Activated T-helper 2 cell treated with anti-CD3 and anti-CD28 coated beads, Interferon-gamma antibody, Interleukin-2, Interleukin-4, amounts not matched to agents 10 μg/mL and 5 μg/mL and 100 μg/mL, durations not matched to agents 14 hours and 24 hours and 36 hours (primary cell): ENCODE data around the gene SDHC. TPM values are rescaled to one million over a fixed set of nuclear protein-coding genes. Genes with fewer than 3 reads are reported as not detected.
"Not testable (repeated sequence)": the region's sequence is repeated elsewhere in the genome, so short reads cannot be mapped to it uniquely, and the experiment has no call there.

ENCODE experiments used
- DNase-seq: peaks from one replicate; pipeline ENCODE4 v3.0.0; 2021; ENCODE audit warnings: low spot score
- H3K27ac Mint-ChIP-seq: one replicate; pipeline ENCODE4 v1.8.0; 2021; ENCODE audit warnings: mixed read lengths
- H3K27me3 Mint-ChIP-seq: one replicate; pipeline ENCODE4 v1.8.0; 2021; ENCODE audit warnings: low read depth, mixed read lengths
- H3K36me3 Mint-ChIP-seq: one replicate; pipeline ENCODE4 v1.8.0; 2021; ENCODE audit warnings: low read depth, mixed read lengths
- H3K4me1 Mint-ChIP-seq: one replicate; pipeline ENCODE4 v1.8.0; 2021; ENCODE audit warnings: low read depth, mixed read lengths
- H3K4me3 Mint-ChIP-seq: one replicate; pipeline ENCODE4 v1.8.0; 2021; ENCODE audit warnings: low read depth, mild to moderate bottlenecking, moderate library complexity, mixed read lengths
- H3K9me3 Mint-ChIP-seq: one replicate; pipeline ENCODE4 v1.8.0; 2021; ENCODE audit warnings: mixed read lengths
- intact Hi-C: fragments of 100-400 bp; cut with micrococcal nuclease; formaldehyde crosslinking; loops from one replicate; pipeline ENCODE4 v1.15.1; 2023
- total RNA-seq: library from RNA; stranded (reverse); gene quantifications from 2 replicates; pipeline ENCODE4 v1.2.3, GENCODE V29; 2022

Gene SDHC
- total RNA-seq, 1 donor from 2014 or later = 186 TPM

DNA sequence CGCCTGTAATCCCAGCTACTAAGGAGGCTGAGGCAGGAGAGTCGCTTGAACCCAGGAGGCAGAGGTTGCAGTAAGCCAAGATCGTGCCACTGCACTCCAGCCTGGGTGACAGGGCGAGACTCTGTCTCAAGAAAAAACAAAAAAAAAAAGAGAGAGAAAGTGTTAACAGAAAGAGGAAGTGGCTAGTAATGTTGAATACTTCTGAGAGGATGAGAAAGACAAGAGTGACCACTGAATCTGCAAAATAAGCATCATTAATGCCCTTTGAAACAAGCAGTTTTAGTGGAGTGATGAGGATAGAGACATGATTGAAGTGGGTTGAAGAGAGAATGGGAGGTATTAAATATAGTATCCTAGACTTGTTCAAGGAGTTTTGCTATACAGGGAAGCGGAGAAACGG, 16.1 kb upstream of the SDHC start:
- intact Hi-C loops = no loop called here
- no peaks in the 10 kb centered on the region for H3K27me3 Mint-ChIP-seq
- H3K4me3 Mint-ChIP-seq = no peak overlapping the region
- no peaks in the 10 kb centered on the region for H3K9me3 Mint-ChIP-seq
- no peak overlapping the region for H3K27ac Mint-ChIP-seq
- no peak for DNase-seq
- H3K4me1 Mint-ChIP-seq = peaks cover 4% of the 10 kb centered on the region
- no peaks in the 10 kb centered on the region for H3K36me3 Mint-ChIP-seq

GRCh38 chr1:161299347-161299746, 14.8 kb upstream of the SDHC start:
- H3K4me1 Mint-ChIP-seq = peaks cover 11% of the 10 kb centered on the region
- no peak for DNase-seq
- no peak overlapping the region for H3K4me3 Mint-ChIP-seq
- H3K27ac Mint-ChIP-seq = no peak overlapping the region
- peaks cover 5% of the 10 kb centered on the region for H3K36me3 Mint-ChIP-seq
- no peaks in the 10 kb centered on the region for H3K27me3 Mint-ChIP-seq
- intact Hi-C loops = no loop called here
- no peaks in the 10 kb centered on the region for H3K9me3 Mint-ChIP-seq

- Mint-ChIP-seq H3K36me3 (peaks cover 5% of the 10 kb centered on the region), H3K4me3 (no peak overlapping the region), H3K9me3 (no peaks in the 10 kb centered on the region), H3K27ac (no peak overlapping the region), H3K4me1 (peaks cover 20% of the 10 kb centered on the region), H3K27me3 (no peaks in the 10 kb centered on the region)
- DNase-seq = no peak
- intact Hi-C loops = no loop called here
Observed at GRCh38 chr1:161300478-161300877, 13.7 kb upstream of the SDHC start.

GRCh38 chr1:161304927-161305866, 9.0 kb upstream of the SDHC start:
- Mint-ChIP-seq H3K36me3 (peaks cover 9% of the 10 kb centered on the region), H3K27me3 (no peaks in the 10 kb centered on the region), H3K4me1 (peaks cover 28% of the 10 kb centered on the region), H3K4me3 (peak overlapping the region; percentile 99), H3K9me3 (no peaks in the 10 kb centered on the region), H3K27ac (peak overlapping the region; percentile 90)
- DNase-seq = no peak
- intact Hi-C loops = loop anchor here (5.0 kb wide), 1 partner anchor 103 kb away; the partner anchor contains the start of gene NDUFS2

- Mint-ChIP-seq H3K27me3 (no peaks in the 10 kb centered on the region), H3K9me3 (no peaks in the 10 kb centered on the region), H3K4me1 (peaks cover 28% of the 10 kb centered on the region), H3K4me3 (peak overlapping the region; percentile 99), H3K27ac (peak overlapping the region; percentile 90), H3K36me3 (peaks cover 9% of the 10 kb centered on the region)
- intact Hi-C loops = loop anchor here (1.0 to 5.0 kb wide), 2 partner anchors 8 to 104 kb away; partner anchors contain the start of genes NDUFS2 and SDHC
- peak; percentile 79 for DNase-seq
Observed at GRCh38 chr1:161305867-161306519, 8.2 kb upstream of the SDHC start.

DNA sequence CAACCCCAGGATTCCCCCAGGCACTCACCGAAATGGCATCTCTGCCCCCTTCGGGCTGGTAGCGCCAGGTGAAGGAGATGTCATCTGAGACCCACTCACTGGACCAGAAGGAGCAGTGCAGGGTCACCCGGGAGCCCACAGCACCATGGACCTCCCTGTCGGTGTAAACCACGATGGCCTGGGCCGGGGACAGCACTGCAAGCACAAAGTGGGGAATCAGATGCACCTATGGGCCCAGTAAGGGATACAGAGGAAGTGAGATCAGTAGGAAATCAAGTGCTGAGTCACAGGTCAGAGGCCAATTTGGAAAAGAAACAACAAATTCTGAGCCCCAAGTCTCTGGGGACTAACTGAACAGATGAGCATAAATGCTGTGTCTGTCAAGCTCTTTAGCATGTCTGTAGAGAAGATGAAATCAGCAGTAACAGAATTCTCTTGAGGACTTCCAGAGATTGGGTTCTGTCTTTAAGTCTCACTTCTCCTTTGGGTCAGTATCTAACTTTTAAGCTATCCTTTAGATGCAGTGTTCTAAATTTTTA, 6.9 kb upstream of the SDHC start:
- peak overlapping the region; percentile 41 for H3K4me3 Mint-ChIP-seq
- H3K27ac Mint-ChIP-seq = no peak overlapping the region
- peaks cover 9% of the 10 kb centered on the region for H3K36me3 Mint-ChIP-seq
- intact Hi-C loops = loop anchor here (5.0 kb wide), 1 partner anchor 105 kb away; the partner anchor contains the start of gene NDUFS2
- no peak for DNase-seq
- H3K4me1 Mint-ChIP-seq = peaks cover 28% of the 10 kb centered on the region
- no peaks in the 10 kb centered on the region for H3K9me3 Mint-ChIP-seq
- peaks cover 2% of the 10 kb centered on the region for H3K27me3 Mint-ChIP-seq

GRCh38 chr1:161307892-161308638, 6.1 kb upstream of the SDHC start:
- Mint-ChIP-seq H3K4me3 (no peak overlapping the region), H3K27ac (no peak overlapping the region), H3K9me3 (no peaks in the 10 kb centered on the region), H3K36me3 (peaks cover 9% of the 10 kb centered on the region), H3K4me1 (peaks cover 30% of the 10 kb centered on the region), H3K27me3 (peaks cover 2% of the 10 kb centered on the region)
- intact Hi-C loops = loop anchor here (5.0 kb wide), 1 partner anchor 106 kb away; the partner anchor contains the start of gene NDUFS2
- DNase-seq = no peak

DNA sequence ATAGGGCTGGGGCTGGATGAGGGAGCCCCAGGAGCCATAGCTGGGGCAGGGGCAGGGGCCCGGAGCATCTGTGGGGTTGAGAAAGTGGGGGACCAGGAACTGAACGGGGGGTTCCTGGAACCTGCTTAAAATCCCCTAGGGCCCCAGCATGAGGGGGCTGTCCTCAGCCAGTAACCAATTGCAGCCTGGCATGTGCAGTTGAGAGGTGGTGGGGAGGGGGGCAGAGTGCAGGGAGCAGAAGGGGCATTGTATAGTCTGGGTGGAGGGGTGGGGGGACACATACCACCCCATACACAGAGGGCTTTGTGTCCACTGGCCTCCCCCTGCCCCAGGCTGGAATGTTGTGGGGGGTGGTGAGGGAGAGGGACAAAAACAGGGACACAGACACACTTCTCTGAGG, 4.3 kb upstream of the SDHC start, which contains the start of gene MPZ:
MPZ (minus strand) TSS at position 101 of the 400 bp plus-strand sequence; CDS start at position 38, 63 bp downstream.
- H3K36me3 Mint-ChIP-seq = peaks cover 4% of the 10 kb centered on the region
- no peak for DNase-seq
- intact Hi-C loops = loop anchor here (5.0 kb wide), 1 partner anchor 108 kb away; the partner anchor contains the start of gene NDUFS2
- H3K27ac Mint-ChIP-seq = no peak within 1 kb of the TSS
- peaks cover 2% of the 10 kb centered on the region for H3K27me3 Mint-ChIP-seq
- H3K4me3 Mint-ChIP-seq = no peak within 1 kb of the TSS
- H3K9me3 Mint-ChIP-seq = no peaks in the 10 kb centered on the region
- H3K4me1 Mint-ChIP-seq = peaks cover 27% of the 10 kb centered on the region

- Mint-ChIP-seq H3K4me3 (no peak overlapping the region), H3K27me3 (peaks cover 2% of the 10 kb centered on the region), H3K4me1 (peaks cover 30% of the 10 kb centered on the region), H3K36me3 (no peaks in the 10 kb centered on the region), H3K9me3 (no peaks in the 10 kb centered on the region), H3K27ac (no peak overlapping the region)
- intact Hi-C loops = no loop called here
- DNase-seq = no peak
Observed at GRCh38 chr1:161311595-161312181, 2.5 kb upstream of the SDHC start.

DNA sequence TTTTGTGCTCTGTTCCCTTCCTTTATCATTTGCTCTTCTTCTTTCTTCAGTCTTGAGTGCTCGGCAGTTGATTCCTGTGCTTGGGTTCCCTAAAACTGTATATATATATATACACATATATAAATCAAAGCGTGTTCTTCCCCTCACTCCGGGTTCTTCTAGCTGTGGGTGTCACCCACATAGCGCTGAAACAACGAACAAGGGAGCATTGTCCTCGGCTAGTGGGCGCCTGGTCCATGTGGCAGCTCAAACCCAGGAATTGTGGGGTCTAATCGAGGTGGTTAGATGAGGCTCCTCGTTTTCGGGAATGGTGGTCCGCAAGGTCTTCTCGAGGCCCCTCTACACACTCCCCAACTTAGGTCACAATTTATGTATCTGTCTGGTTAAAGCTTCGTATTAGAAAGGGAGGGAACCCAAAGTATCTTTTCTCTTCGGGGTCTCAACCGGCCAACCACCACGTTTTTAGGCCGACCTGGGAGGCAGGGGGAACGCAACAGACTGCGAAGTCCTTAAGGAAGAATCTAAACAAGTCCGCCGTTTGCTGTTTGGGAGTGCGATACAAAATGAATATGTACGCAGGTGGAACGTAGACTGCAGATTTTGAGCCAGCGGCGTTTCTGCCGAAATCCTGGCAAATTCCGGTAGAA, 504 bp upstream of the SDHC start:
- Mint-ChIP-seq H3K27ac (peak overlapping the region; percentile 93), H3K4me3 (peak overlapping the region; percentile 98), H3K9me3 (no peaks in the 10 kb centered on the region), H3K27me3 (peaks cover 2% of the 10 kb centered on the region), H3K4me1 (peaks cover 25% of the 10 kb centered on the region), H3K36me3 (peaks cover 3% of the 10 kb centered on the region)
- intact Hi-C loops = loop anchor here (1.0 to 2.0 kb wide), 2 partner anchors 7 to 87 kb away; partner anchors contain the start of gene TOMM40L
- no peak for DNase-seq

- intact Hi-C loops = loop anchor here (2.0 kb wide), 1 partner anchor 89 kb away; the partner anchor contains the start of gene TOMM40L
- peaks cover 29% of the 10 kb centered on the region for H3K4me1 Mint-ChIP-seq
- peak overlapping the region; percentile 98 for H3K4me3 Mint-ChIP-seq
- not testable (repeated sequence) for H3K27ac Mint-ChIP-seq, H3K27me3 Mint-ChIP-seq, H3K36me3 Mint-ChIP-seq, H3K9me3 Mint-ChIP-seq, DNase-seq
Observed at GRCh38 chr1:161315841-161316674, 1.9 kb downstream of the SDHC start.
